ENCODE measurements around the gene PTPRT. TPM values are rescaled to one million over a fixed set of nuclear protein-coding genes. Genes with fewer than 3 reads are reported as not detected.

Gene PTPRT
- total RNA-seq, 1 donor from 2014 or later: not detected

DNA sequence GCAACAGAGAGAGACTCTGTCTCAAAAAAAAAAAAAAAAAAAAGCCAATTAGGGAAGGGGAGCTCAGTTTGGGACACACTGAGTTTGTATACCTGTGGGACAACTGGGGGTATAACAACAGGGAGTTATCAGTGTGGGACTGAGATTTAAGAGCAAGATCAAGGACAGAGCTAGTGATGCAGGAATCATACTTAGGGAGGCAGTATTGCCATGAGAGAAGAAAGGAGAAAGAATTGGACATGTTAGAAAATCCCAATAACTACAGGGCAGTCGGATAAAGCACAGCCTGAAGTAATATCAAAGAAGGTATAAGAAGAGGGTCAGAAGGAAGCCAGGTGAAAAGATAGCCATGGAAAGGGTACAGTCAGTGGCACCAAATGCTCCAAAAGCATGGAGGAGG, 121.2 kb downstream of the PTPRT start:
- no peak overlapping the region for H3K4me3 ChIP-seq
- no peaks in the 10 kb centered on the region for H3K36me3 ChIP-seq
- H3K9me3 ChIP-seq: no peaks in the 10 kb centered on the region
- DNase-seq (ENCODE audit: extremely low spot score in 2 of 2): no peak
- intact Hi-C loops (cut with DNase I): no loop called here
- H3K27me3 ChIP-seq: no peaks in the 10 kb centered on the region
- TF ChIP-seq POLR2A (IDR thresholded peaks at IDR 0.05): no peak
- TF ChIP-seq POLR2AphosphoS5 (IDR thresholded peaks at IDR 0.05; ENCODE audit: insufficient read depth in 1 of 2, low read depth in 1 of 2): no peak
- TF ChIP-seq, protein P1, sequence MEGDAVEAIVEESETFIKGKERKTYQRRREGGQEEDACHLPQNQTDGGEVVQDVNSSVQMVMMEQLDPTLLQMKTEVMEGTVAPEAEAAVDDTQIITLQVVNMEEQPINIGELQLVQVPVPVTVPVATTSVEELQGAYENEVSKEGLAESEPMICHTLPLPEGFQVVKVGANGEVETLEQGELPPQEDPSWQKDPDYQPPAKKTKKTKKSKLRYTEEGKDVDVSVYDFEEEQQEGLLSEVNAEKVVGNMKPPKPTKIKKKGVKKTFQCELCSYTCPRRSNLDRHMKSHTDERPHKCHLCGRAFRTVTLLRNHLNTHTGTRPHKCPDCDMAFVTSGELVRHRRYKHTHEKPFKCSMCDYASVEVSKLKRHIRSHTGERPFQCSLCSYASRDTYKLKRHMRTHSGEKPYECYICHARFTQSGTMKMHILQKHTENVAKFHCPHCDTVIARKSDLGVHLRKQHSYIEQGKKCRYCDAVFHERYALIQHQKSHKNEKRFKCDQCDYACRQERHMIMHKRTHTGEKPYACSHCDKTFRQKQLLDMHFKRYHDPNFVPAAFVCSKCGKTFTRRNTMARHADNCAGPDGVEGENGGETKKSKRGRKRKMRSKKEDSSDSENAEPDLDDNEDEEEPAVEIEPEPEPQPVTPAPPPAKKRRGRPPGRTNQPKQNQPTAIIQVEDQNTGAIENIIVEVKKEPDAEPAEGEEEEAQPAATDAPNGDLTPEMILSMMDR (IDR thresholded peaks at IDR 0.05): no peak
- no peaks in the 10 kb centered on the region for H3K4me1 ChIP-seq
- no peak overlapping the region for H3K27ac ChIP-seq

DNA sequence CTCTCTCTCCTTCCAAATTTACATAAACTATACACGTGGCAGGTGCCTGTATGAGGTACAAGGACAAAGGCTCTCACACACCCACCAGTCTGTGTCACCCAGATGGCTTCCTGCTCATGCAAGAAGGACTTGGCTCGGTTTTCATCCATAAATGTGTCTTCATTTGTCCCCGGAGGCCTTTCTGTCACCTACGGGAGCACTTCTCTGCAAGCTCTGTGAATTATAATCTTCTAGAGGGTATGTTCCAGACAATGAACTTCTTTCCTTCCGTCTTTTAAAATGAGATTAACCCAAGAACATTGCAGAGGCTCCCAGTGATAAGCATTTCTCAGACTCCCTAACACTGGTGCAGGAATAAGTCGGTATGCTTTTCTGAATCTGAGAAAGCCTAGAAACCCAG, 123.6 kb downstream of the PTPRT start:
- no peaks in the 10 kb centered on the region for H3K27me3 ChIP-seq
- no peak for DNase-seq (ENCODE audit: extremely low spot score in 2 of 2)
- intact Hi-C loops (cut with DNase I): no loop called here

DNA sequence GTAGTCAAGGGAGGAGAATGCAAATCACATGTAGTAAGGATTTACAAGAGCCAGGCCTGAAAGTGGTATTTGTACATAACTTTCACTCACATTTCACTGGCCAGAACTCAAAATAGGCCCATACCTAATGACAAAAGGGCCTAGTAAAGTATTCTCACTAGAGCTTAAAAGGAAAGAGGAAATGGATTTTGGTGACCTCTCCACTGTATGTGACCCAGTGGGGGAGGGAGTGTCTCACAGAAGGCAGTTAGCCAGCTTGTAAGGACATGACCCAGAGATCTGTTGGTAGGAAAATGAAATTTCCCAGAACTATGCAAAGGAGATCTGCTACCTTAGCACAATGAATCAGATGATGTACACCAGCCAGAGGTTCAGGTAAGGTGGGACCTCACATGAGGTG, 124.4 kb downstream of the PTPRT start:
- Histone ChIP-seq H3K9me3 (no peaks in the 10 kb centered on the region), H3K4me3 (no peak overlapping the region), H3K36me3 (no peaks in the 10 kb centered on the region), H3K27ac (no peak overlapping the region), H3K27me3 (no peaks in the 10 kb centered on the region), H3K4me1 (no peaks in the 10 kb centered on the region)
- DNase-seq (ENCODE audit: extremely low spot score in 2 of 2): no peak
- TF ChIP-seq POLR2A (IDR thresholded peaks at IDR 0.05): no peak
- no peak for TF ChIP-seq POLR2AphosphoS5 (IDR thresholded peaks at IDR 0.05; ENCODE audit: insufficient read depth in 1 of 2, low read depth in 1 of 2)
- TF ChIP-seq, protein P1 (IDR thresholded peaks at IDR 0.05): no peak
- intact Hi-C loops (cut with DNase I): no loop called here

More for the DNA sequence above, 123.6 kb downstream of the PTPRT start:
- no peaks in the 10 kb centered on the region for H3K9me3 ChIP-seq
- no peaks in the 10 kb centered on the region for H3K36me3 ChIP-seq
- TF ChIP-seq POLR2AphosphoS5 (IDR thresholded peaks at IDR 0.05; ENCODE audit: insufficient read depth in 1 of 2, low read depth in 1 of 2): no peak
- TF ChIP-seq, protein P1 (IDR thresholded peaks at IDR 0.05): no peak
- TF ChIP-seq POLR2A (IDR thresholded peaks at IDR 0.05): no peak
- H3K4me3 ChIP-seq: no peak overlapping the region
- H3K27ac ChIP-seq: no peak overlapping the region
- H3K4me1 ChIP-seq: no peaks in the 10 kb centered on the region

DNA sequence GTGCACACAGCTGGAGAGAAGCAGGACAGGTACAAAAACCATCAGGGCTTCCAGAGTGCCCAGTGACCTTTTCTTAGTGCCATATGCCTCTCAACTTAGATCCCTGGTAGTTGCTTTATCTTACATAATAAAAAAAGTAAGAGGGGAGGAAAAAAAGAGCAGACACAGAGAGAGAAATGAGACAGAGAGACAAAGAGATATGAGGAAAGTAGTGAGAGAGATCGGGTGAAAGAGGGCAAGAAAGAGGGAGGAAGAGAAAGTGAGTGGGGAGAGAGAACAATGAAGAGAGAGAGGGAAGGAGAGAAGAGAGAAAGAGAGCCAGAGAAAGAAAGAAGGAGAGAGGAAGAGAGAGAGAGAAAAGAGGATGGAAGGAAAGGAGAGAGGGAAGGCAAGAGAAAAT, 131.6 kb downstream of the PTPRT start:
- H3K36me3 ChIP-seq: no peaks in the 10 kb centered on the region
- no peak overlapping the region for H3K4me3 ChIP-seq
- H3K27ac ChIP-seq: no peak overlapping the region
- H3K27me3 ChIP-seq: no peaks in the 10 kb centered on the region
- intact Hi-C loops (cut with DNase I): no loop called here
- no peak for TF ChIP-seq POLR2A (IDR thresholded peaks at IDR 0.05)
- TF ChIP-seq, protein P1 (IDR thresholded peaks at IDR 0.05): no peak
- no peak for TF ChIP-seq POLR2AphosphoS5 (IDR thresholded peaks at IDR 0.05; ENCODE audit: insufficient read depth in 1 of 2, low read depth in 1 of 2)
- H3K9me3 ChIP-seq: no peaks in the 10 kb centered on the region
- no peaks in the 10 kb centered on the region for H3K4me1 ChIP-seq
- no peak for DNase-seq (ENCODE audit: extremely low spot score in 2 of 2)

DNA sequence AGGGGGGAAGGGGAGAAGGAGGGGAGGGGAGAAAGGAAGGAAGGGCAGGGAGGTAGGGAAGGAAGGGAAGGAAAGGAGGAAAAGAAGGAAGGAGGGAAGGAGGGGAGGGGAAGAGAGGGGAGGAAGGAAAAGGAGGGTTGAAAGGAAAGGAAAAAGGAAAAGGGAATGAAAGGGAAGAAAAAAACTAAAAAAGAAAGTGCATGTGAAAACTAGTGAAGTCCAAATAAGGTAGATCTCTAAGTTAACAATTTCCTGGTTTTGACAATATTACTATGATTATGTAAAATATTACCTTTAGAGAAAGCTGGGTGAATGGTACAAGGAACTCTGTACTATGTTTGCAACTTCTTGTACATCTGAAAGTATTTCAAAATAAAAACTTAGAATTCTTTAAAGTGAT, 132.4 kb downstream of the PTPRT start:
- no peak overlapping the region for H3K27ac ChIP-seq
- TF ChIP-seq, protein P1 (IDR thresholded peaks at IDR 0.05): no peak
- no peak for TF ChIP-seq POLR2A (IDR thresholded peaks at IDR 0.05)
- no peak for TF ChIP-seq POLR2AphosphoS5 (IDR thresholded peaks at IDR 0.05; ENCODE audit: insufficient read depth in 1 of 2, low read depth in 1 of 2)
- DNase-seq (ENCODE audit: extremely low spot score in 2 of 2): no peak
- intact Hi-C loops (cut with DNase I): no loop called here
- no peaks in the 10 kb centered on the region for H3K9me3 ChIP-seq
- no peaks in the 10 kb centered on the region for H3K27me3 ChIP-seq
- H3K36me3 ChIP-seq: no peaks in the 10 kb centered on the region
- no peak overlapping the region for H3K4me3 ChIP-seq
- no peaks in the 10 kb centered on the region for H3K4me1 ChIP-seq
